Endothelial cell of umbilical vein (primary cell): ENCODE results near the gene DEDD.

ENCODE experiments used
- CTCF ChIP-seq, 2 donors: IDR thresholded peaks; 1 replicate in 1 of 2; 2 replicates in 1 of 2; pipeline ENCODE4 v1.5.1; 2011; ENCODE audit warnings: low read length in 2 of 2, mild to moderate bottlenecking in 2 of 2, moderate library complexity in 2 of 2, control low read depth in 1 of 2, inconsistent platforms in 1 of 2, low read depth in 1 of 2; ENCODE audit not compliant: insufficient read depth in 1 of 2; ENCODE audit errors: extremely low read depth in 1 of 2
- EZH2 ChIP-seq: IDR thresholded peaks from 2 replicates; pipeline ENCODE4 v1.6.1; 2012; ENCODE audit warnings: borderline replicate concordance, low read depth, mild to moderate bottlenecking, moderate library complexity, low read length, inconsistent platforms; ENCODE audit not compliant: severe bottlenecking
- FOS ChIP-seq: IDR thresholded peaks from 2 replicates; pipeline ENCODE4 v1.6.1; 2011; ENCODE audit warnings: mild to moderate bottlenecking, low read length, moderate library complexity, borderline replicate concordance; ENCODE audit not compliant: insufficient read depth
- GATA2 ChIP-seq: IDR thresholded peaks from 2 replicates; pipeline ENCODE4 v1.7.0; 2011; ENCODE audit warnings: low read depth, mild to moderate bottlenecking, moderate library complexity, mixed read lengths, low read length; ENCODE audit not compliant: insufficient read length, insufficient read depth
- JUN ChIP-seq: IDR thresholded peaks from 2 replicates; pipeline ENCODE4 v1.6.1; 2011; ENCODE audit warnings: borderline replicate concordance, low read depth; ENCODE audit not compliant: insufficient read length, insufficient read depth
- MAX ChIP-seq: IDR thresholded peaks from 2 replicates; pipeline ENCODE4 v1.6.1; 2011; ENCODE audit not compliant: insufficient read depth, insufficient read length
- MYC ChIP-seq: IDR thresholded peaks from one replicate; pipeline ENCODE4 v1.6.1; 2011; ENCODE audit warnings: mild to moderate bottlenecking, low read depth, low read length
- POLR2A ChIP-seq: IDR thresholded peaks from 2 replicates; pipeline ENCODE4 v1.6.1; 2012; ENCODE audit warnings: low read depth, mild to moderate bottlenecking, control low read depth, low read length
- POLR2AphosphoS5 ChIP-seq: IDR thresholded peaks from 2 replicates; pipeline ENCODE4 v1.6.1; 2012; ENCODE audit warnings: low read depth, mild to moderate bottlenecking, control low read depth, low read length, moderate library complexity; ENCODE audit not compliant: insufficient read depth

- TF ChIP-seq POLR2AphosphoS5, result no peak
- TF ChIP-seq CTCF (IDR thresholded peaks at IDR 0.05; ENCODE audit: extremely low read depth in 1 of 2, insufficient read depth in 1 of 2, low read depth in 1 of 2, low read length in 2 of 2), result peak in 1 of 2 donors; percentile 33
- no peak for TF ChIP-seq POLR2A
- no peak for TF ChIP-seq MAX
- TF ChIP-seq GATA2, result no peak
- TF ChIP-seq EZH2, result no peak
- no peak for TF ChIP-seq MYC
- TF ChIP-seq FOS, result no peak
- TF ChIP-seq JUN, result no peak
Measured at GRCh38 chr1:161098210-161099068, 34.0 kb downstream of the DEDD start, which contains the start of gene KLHDC9.
